IPS DF 6.9 (cell line): Measurements from ENCODE around the gene CENPU.

ENCODE experiments used
- DNase-seq: peaks from one replicate; pipeline ENCODE4 v3.0.0-alpha.2; 2013; ENCODE audit warnings: low read depth, low spot score
- H3K27ac ChIP-seq: one replicate; pipeline ENCODE4 v1.5.1; 2013; ENCODE audit warnings: low read length, control low read depth
- H3K27me3 ChIP-seq: 2 replicates; pipeline ENCODE4 v1.6.1; 2013; ENCODE audit warnings: mild to moderate bottlenecking, low read length; ENCODE audit not compliant: control insufficient read depth, insufficient read depth
- H3K36me3 ChIP-seq: 2 replicates; pipeline ENCODE4 v1.6.1; 2013; ENCODE audit warnings: low read length; ENCODE audit not compliant: control insufficient read depth, insufficient read depth
- H3K4me1 ChIP-seq: 2 replicates; pipeline ENCODE4 v1.6.1; 2013; ENCODE audit warnings: low read length; ENCODE audit not compliant: control insufficient read depth, insufficient read depth
- H3K4me3 ChIP-seq: 2 replicates; pipeline ENCODE4 v1.5.1; 2013; ENCODE audit warnings: mild to moderate bottlenecking, low read length
- H3K9me3 ChIP-seq: 2 replicates; pipeline ENCODE4 v1.6.1; 2013; ENCODE audit warnings: low read length, inconsistent platforms; ENCODE audit not compliant: control insufficient read depth, insufficient read depth
- WGBS: extraction: QIAGEN DNeasy Blood & Tissue Kit; methylation state at CpG from one replicate; pipeline ENCODE4 v1.1.7; 2013; ENCODE audit warnings: mixed read lengths, missing lambda C conversion rate; ENCODE audit not compliant: insufficient read length, insufficient coverage; 5-methylcytosine and 5-hydroxymethylcytosine counted together

The CENPU gene

DNA sequence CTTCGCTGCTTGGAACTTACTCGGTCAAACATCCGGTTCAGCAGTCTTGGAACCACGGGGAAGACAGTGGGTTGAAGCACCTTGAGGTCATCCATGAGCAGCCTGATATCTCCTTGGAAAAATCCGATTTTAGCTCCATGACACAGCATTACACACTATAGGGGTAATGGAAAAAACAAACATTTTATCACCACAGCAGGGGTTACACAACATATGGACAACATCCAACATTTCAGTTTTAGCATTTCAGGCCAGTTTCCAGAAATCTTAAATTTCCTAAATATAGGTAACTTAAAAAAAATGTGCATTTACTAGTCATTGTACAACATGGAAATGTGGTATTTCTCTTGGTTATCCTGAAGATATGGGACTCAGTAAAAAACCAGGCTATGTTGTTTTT, 34.4 kb upstream of the CENPU start:
- DNase-seq, result no peak
- no peak overlapping the region for H3K27ac ChIP-seq
- H3K27me3 ChIP-seq, result no peaks in the 10 kb centered on the region
- no peaks in the 10 kb centered on the region for H3K9me3 ChIP-seq
- H3K4me1 ChIP-seq, result no peaks in the 10 kb centered on the region
- no peak overlapping the region for H3K4me3 ChIP-seq
- H3K36me3 ChIP-seq, result no peaks in the 10 kb centered on the region
- no CpG with 5 or more reads among the region's 5 CpGs for WGBS

DNA sequence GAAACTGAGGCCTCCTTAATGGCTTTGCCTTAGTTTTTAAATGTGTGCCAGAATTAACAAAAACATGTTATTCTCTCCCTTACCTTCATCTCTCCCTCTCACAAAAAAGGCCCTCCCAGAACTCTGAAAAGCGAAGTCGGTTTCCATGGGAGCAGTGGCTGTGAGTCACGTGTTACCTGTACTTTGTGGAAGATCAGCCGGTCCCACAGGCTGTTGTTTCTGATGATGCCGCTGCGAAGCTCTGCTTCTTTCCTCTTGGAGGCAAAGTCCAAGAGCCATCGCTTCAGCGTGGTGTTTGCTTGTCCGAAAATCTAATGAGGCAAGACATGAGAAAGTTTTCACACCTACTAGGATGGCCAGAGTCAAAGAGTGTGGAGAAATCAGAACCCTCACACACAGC, 32.5 kb upstream of the CENPU start:
- H3K4me3 ChIP-seq, result no peak overlapping the region
- WGBS, result no CpG with 5 or more reads among the region's 9 CpGs
- H3K36me3 ChIP-seq, result no peaks in the 10 kb centered on the region
- no peaks in the 10 kb centered on the region for H3K9me3 ChIP-seq
- H3K4me1 ChIP-seq, result no peaks in the 10 kb centered on the region
- DNase-seq, result no peak
- H3K27ac ChIP-seq, result no peak overlapping the region
- no peaks in the 10 kb centered on the region for H3K27me3 ChIP-seq

DNA sequence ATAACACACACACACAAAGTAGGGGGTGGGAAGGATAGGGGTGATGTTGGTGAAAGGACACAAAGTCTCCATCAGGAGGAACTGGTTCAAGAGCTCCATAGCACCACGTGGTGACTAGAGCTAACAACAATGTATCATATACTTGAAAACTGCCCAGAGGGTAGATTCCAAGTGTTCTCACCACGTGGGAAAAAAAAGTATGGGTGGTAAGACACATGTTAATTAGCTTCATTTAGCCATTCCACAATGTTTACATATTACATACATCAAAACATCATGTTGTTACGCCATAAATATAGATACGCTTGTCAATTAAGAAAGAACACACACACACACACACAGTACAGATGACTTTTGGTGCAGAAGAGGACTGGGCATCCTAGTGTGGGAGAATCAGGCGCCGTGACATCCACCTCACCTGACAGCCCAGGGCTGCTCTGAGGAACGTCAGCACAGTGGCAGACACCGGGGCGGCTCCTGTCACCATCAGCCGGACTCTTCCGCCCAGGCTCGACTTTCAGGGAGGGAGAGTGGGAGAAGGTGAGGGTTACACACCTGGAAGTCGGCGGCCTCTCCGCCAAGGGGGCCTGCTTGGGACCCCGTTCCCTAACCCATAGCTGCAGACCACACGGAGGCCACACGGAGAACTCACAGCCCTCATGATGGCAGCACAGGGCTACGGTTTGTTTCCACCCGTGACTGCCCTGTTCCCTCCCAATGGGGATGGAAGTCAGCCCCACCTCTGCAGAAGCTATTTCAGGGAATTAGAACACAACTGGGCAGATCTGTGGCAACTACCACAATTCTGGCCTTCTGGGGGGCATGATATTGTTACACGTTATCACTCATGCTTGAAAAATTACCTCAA, 31.8 kb upstream of the CENPU start:
- no peaks in the 10 kb centered on the region for H3K9me3 ChIP-seq
- no peak overlapping the region for H3K27ac ChIP-seq
- no peak for DNase-seq
- no peaks in the 10 kb centered on the region for H3K4me1 ChIP-seq
- H3K36me3 ChIP-seq, result no peaks in the 10 kb centered on the region
- no CpG with 5 or more reads among the region's 21 CpGs for WGBS
- no peak overlapping the region for H3K4me3 ChIP-seq
- no peaks in the 10 kb centered on the region for H3K27me3 ChIP-seq

DNA sequence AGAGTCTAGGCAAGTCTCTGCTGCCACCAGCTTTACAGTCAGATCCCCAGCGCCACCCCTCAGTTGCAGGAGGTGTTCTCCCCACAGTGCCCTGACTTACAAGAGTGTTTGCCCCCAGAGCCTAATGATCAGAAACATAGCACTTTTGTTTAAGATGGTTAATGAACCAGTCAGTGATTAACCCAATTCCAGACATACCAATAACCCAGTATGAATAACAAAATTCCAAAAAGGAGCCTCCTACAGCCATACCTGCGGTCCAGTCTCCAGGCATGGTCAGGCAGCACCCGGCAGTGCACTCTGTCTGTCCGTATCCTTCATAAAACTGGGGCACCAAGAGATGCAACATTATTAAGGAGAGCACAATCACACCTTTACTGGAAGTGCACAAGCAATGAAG, 30.7 kb upstream of the CENPU start:
- no peaks in the 10 kb centered on the region for H3K9me3 ChIP-seq
- no peak for DNase-seq
- no peak overlapping the region for H3K27ac ChIP-seq
- no peaks in the 10 kb centered on the region for H3K27me3 ChIP-seq
- WGBS, result no CpG with 5 or more reads among the region's 4 CpGs
- H3K4me3 ChIP-seq, result no peak overlapping the region
- H3K36me3 ChIP-seq, result no peaks in the 10 kb centered on the region
- H3K4me1 ChIP-seq, result no peaks in the 10 kb centered on the region

DNA sequence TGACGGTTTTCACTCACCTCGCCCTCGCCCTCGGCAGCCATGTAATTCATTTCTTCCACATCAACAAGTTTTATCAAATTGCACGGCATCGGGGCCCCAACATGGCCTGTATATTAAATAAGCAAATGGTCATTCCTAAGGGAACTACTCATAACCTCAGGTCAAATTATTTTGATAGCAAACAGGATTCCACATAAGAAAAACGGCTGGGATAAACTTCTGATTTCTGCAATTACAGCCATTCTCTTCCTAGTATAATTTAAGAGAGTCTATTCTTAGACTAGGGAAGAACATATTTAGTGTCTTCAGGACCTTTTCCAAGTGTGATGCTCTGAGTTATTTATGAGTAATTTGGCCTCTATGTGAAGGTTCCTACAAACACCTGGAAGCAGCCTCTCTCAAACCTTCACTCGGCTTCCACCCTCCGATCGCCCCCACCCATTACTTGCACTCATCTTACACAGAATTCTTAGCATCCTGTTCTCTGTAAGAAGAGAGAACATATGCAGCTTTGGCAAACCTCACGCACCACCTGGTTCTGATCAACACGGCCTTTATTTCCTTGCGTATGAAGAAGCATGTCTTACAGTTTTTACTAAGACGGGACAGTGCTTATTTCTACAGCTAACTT, 29.4 kb upstream of the CENPU start:
- H3K9me3 ChIP-seq, result no peaks in the 10 kb centered on the region
- WGBS, result no CpG with 5 or more reads among the region's 14 CpGs
- no peak overlapping the region for H3K27ac ChIP-seq
- no peaks in the 10 kb centered on the region for H3K4me1 ChIP-seq
- no peaks in the 10 kb centered on the region for H3K36me3 ChIP-seq
- no peaks in the 10 kb centered on the region for H3K27me3 ChIP-seq
- DNase-seq, result no peak
- H3K4me3 ChIP-seq, result no peak overlapping the region

DNA sequence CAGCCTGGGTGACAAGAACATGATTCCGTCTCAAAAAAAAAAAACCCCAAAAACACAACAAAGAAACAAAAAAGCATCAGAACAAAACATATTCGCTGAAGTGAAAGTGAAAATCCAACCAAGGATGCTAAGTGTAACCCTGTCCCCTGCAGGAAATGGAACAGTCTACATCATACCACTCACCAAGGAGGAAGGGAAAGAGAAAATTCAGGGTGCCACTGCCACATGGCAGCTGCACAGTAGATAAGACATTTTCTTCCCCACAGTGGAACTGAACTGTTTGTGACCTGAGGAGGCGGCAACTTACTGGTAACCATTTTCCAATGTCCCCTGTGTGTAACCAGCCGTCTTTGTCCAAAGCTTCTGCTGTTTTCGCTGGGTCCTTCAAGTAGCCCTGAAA, 28.2 kb upstream of the CENPU start:
- DNase-seq, result no peak
- Histone ChIP-seq H3K9me3 (no peaks in the 10 kb centered on the region), H3K27ac (no peak overlapping the region), H3K4me1 (no peaks in the 10 kb centered on the region), H3K27me3 (no peaks in the 10 kb centered on the region), H3K4me3 (no peak overlapping the region), H3K36me3 (no peaks in the 10 kb centered on the region)
- WGBS, result no CpG with 5 or more reads among the region's 5 CpGs

DNA sequence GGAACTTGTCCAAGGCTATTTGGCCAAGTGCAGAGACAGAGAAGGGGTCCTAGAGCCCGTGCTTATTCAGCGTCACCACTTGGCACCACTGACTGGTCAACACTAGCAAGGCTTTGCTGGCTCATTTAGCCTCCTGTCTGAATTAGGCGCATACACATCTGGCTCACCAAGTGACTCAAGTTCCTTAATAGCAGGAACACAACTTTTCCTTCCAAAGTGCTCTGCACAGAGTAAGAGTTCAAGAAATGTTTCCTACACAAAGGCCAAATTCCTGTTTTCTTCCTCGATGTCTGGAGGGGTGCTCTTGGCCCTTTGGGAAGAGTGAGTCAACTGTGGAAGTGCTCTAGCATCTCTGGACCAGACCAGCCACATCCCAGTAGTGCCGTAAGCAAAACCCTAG, 26.8 kb upstream of the CENPU start:
- Histone ChIP-seq H3K27me3 (no peaks in the 10 kb centered on the region), H3K9me3 (no peaks in the 10 kb centered on the region), H3K4me3 (no peak overlapping the region), H3K27ac (no peak overlapping the region), H3K36me3 (no peaks in the 10 kb centered on the region), H3K4me1 (no peaks in the 10 kb centered on the region)
- no CpG with 5 or more reads among the region's 5 CpGs for WGBS
- no peak for DNase-seq

DNA sequence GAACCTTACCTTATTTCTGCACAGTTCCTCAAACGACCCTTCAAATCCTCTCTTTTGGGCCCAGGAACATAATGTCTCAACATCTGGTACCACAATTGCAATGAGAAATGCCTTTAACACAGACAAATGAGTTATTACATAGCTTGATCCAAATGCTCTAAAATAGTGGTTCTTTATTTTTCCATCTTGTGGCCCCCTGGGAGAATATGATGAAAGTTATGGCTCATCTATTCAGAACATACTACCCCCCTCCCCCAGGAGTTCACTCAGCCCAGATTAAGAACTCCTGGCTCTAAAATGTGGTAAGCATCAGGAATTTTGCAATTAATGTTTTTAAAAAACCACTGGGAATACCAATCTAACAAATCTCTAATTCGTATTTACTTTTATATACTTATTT, 23.9 kb upstream of the CENPU start:
- no CpG with 5 or more reads among the region's 2 CpGs for WGBS
- no peaks in the 10 kb centered on the region for H3K9me3 ChIP-seq
- no peak overlapping the region for H3K4me3 ChIP-seq
- H3K4me1 ChIP-seq, result no peaks in the 10 kb centered on the region
- H3K27ac ChIP-seq, result no peak overlapping the region
- no peak for DNase-seq
- H3K36me3 ChIP-seq, result no peaks in the 10 kb centered on the region
- H3K27me3 ChIP-seq, result no peaks in the 10 kb centered on the region

DNA sequence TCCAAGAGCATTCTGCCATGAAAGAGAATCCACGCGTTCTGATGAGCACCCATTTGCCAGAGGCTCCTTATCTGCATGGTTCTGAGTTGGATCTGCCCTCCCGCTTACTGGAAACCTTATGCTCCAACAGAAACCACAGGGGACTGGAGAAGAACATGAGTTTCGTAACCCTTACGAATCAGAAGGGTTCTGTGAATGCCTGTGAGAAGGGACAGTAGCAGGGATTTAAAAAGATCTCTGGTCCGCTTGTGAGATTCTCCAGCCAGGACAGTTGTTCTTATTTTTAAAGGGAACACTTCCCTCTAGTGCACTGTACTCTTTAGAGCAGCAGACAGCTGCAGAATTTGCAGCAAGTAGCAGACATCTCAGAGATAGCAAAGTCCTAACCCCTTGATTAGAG, 22.5 kb upstream of the CENPU start:
- Histone ChIP-seq H3K4me1 (no peaks in the 10 kb centered on the region), H3K4me3 (no peak overlapping the region), H3K27ac (no peak overlapping the region), H3K9me3 (no peaks in the 10 kb centered on the region), H3K27me3 (no peaks in the 10 kb centered on the region), H3K36me3 (no peaks in the 10 kb centered on the region)
- WGBS, result no CpG with 5 or more reads among the region's 6 CpGs
- no peak for DNase-seq

DNA sequence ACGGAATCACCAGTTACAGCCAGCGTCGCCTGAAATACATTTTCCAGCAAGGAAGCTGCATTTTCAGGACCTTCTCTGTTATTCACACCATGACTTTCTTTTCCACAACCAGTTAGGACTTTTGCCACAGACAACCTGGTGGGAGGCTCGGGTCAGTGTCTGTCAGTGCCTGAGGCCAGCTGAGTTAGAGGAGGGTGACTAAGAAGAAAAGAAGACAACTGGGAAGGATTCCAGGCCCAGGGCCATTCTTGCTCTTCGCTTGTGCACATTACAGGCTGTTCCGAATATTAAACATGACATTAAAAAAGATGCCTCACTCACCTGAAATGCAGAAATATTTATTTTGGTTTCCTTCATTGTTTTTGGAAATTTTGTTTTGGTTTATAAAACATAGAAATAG, 21.4 kb upstream of the CENPU start:
- no peak for DNase-seq
- no peaks in the 10 kb centered on the region; the same call in 1 of the 2 replicates for H3K4me1 ChIP-seq
- H3K36me3 ChIP-seq, result no peaks in the 10 kb centered on the region
- no peaks in the 10 kb centered on the region for H3K9me3 ChIP-seq
- WGBS, result no CpG with 5 or more reads among the region's 6 CpGs
- no peaks in the 10 kb centered on the region for H3K27me3 ChIP-seq
- H3K27ac ChIP-seq, result no peak overlapping the region
- no peak overlapping the region for H3K4me3 ChIP-seq
